CD4-positive, alpha-beta T cell treated with Interferon alpha-2 for 1 hour (primary cell): ENCODE results near the gene ZBTB43.

Source experiments
- DNase-seq, 2 donors: peaks; one replicate each; pipeline ENCODE4 v3.0.0-alpha.2; 2020 to 2022

ZBTB43 gene

DNA sequence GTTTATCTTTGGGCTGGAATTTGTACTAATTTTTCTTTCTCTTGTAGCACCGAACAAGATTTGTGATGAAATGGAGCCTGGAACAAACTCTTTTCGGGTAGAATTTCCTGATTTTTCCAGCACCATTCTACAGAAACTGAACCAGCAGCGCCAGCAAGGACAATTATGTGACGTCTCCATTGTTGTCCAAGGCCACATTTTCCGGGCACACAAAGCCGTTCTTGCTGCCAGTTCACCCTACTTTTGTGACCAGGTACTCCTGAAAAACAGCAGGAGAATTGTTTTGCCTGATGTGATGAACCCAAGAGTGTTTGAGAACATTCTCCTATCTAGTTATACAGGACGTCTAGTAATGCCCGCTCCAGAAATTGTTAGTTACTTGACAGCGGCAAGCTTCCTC is 27.6 kb downstream of the ZBTB43 start:
- no peak for DNase-seq

DNA sequence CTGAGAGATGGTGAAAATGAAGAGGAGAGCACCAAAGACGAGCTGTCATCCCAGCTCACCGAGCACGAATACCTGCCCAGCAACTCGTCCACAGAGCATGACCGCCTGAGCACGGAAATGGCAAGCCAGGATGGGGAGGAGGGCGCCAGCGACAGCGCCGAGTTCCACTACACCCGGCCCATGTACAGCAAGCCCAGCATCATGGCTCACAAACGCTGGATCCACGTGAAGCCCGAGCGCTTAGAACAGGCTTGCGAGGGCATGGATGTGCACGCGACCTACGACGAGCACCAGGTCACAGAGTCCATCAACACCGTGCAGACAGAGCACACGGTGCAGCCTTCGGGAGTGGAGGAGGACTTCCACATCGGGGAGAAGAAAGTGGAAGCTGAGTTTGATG is 28.2 kb downstream of the ZBTB43 start:
- DNase-seq, result no peak

DNA sequence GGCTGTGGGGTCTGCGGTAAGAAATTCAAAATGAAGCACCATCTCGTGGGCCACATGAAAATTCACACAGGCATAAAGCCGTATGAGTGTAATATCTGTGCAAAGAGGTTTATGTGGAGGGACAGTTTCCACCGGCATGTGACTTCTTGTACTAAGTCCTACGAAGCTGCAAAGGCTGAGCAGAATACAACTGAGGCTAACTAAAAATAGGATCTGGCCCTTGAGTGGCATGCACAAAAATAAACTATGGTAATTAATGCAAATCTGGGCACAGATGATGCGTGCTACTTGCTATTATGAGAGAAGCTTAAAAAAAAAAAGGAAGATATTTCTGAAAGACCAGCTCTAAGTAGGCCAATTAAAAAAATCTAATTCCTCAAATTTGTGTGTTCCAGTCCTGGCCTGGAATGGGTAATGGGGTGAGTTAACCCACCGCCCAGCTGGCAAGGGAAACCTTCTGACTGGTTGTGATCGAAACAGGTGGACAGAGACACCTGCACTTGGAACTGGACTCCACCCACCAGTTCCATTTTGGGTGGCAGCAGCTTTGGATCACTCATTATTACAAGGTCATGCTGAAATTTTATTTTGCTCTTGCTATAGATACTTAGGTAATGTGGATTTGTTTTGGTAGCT is 29.0 kb downstream of the ZBTB43 start:
- DNase-seq, result no peak

DNA sequence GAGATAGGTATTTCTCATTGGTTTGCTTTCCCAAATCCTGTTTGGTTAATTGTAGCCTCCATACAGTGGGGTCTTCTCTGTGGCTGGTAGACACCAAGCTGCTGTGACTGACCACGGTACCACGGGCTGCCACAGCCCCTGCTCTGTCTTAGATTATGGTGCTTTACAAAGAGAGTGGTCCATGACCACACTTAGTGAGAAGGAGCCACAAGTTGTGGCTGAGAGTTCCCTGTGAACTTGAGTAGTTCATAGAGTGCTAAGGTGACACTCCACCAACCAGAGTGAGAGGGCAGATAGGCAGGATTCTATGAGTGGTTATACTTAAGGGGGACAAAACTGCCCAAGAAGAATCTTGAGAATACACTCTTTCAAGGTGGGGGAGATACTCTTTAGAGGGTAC is 29.8 kb downstream of the ZBTB43 start:
- no peak for DNase-seq

DNA sequence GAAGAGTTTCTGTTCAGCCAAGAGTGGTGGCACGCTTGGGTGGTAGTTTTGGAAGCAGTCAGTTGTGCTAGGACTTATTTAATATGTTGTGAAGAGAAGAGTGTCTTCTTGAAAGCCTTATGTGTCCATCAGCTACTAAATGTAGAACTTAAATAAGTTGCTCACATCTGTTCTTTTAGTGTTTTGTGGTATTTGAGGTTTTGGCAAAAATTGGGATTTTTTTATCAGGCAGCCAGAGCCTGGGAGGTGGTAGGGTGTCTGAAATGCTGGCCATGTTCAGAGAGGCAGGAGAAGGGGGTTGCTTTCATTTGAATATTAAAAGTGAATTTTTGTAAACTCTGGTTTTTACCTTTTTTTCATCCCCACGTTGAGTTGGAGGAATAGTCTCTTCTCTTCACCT is 31.4 kb downstream of the ZBTB43 start:
- DNase-seq, result no peak

DNA sequence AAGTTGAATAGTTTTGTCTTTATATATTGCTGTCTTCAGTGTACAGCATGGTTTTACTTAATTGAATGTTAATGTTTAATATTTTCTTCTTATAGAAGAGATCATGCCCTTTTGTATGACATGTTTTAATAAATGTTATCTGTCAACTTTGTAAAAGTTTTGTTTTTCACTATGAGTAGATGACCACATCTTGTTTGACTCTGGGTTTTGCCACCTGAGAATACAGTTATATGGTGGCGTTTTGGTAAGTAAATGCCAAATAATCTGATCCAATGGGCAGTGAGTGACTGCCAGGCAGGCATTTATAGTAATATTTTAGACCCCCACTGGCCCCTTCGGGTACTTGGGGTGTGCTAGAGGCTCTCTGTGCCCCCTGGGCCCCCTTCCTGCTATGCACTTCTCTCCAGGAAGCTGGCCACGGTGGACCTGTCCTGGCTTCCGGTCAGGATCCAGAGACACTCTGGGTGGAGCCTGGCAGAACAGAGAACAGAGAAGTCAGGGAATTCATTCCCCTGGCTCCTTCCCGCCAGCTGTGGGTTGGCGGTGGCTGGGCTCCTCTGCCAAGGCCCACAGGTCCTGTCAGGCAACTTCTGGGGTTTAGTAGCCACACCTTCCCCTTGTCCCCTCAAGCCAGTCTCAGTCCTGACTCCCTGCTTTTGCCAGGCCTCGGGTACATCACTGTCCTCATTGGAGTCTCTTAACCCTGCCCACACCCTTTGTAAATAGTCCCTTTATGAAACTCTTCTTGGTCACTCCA is 33.4 kb downstream of the ZBTB43 start:
- DNase-seq, result no peak

DNA sequence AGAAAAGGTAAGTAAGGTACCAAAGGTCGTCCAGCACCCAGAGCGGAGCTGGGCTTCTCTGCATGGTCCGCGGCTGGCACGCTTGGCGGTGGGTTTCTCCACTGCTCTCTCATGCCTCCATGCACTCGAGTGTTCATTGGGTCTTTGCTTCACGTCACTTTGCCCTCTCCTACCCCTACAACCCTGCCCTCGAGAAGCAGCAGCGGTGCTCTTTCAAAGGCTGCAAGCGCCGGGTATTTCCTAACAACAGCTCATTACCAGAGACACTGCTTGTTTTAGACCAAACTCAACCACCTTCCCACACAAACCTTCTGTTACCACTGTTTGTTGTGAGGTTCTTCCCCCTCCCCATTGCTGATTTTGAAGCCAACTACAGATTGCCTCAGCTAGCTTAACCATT is 34.1 kb downstream of the ZBTB43 start:
- DNase-seq, result no peak

DNA sequence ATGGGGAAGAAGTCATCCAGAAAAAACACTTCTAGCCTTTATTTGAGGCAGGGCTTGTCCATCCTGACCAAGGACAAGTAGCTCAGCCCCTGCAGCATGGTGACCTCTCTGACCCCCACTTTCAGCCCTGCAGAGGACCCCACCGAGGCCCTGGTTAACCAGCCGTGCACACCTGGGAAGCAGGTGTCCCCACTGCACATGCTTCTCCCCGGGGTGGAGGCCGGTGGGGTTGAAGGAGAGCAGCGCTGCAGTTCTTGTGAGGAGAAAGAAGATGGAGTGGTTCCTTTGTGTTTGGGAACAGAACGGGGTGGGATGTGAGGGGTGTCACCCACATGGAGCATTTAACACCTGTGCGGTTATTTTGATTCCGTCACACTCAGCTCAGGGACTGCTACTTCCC is 34.5 kb downstream of the ZBTB43 start:
- DNase-seq, result no peak

DNA sequence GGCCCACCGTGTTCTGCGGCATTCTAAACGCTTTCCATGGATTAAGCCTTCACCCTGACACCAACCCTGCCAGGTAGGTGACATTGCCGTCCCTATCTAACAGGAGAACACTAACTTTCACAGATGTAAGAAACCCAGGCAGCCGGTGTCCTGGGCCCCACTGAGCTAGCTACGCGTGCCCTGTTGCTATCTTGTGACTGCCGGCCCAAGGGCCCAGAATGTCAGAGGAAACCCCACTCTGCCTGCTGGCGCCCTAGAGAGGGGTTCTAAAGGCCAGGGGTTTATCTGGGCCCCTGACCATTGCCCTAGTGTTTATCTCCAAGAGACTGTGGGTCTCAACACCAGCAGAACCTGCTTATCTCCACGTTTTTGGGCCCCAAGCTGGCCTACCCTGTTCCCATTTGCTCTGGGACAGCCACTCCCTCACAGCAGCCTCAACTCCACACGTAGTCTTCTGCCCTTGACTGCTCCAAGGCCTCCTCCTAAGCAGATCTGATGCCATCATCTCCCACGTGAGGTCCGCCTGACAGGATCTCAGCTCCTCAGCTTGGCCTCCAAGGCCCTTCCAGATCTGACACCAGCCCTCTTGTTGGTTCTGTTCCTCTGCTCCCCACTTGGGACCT is 37.5 kb downstream of the ZBTB43 start:
- DNase-seq, result no peak

DNA sequence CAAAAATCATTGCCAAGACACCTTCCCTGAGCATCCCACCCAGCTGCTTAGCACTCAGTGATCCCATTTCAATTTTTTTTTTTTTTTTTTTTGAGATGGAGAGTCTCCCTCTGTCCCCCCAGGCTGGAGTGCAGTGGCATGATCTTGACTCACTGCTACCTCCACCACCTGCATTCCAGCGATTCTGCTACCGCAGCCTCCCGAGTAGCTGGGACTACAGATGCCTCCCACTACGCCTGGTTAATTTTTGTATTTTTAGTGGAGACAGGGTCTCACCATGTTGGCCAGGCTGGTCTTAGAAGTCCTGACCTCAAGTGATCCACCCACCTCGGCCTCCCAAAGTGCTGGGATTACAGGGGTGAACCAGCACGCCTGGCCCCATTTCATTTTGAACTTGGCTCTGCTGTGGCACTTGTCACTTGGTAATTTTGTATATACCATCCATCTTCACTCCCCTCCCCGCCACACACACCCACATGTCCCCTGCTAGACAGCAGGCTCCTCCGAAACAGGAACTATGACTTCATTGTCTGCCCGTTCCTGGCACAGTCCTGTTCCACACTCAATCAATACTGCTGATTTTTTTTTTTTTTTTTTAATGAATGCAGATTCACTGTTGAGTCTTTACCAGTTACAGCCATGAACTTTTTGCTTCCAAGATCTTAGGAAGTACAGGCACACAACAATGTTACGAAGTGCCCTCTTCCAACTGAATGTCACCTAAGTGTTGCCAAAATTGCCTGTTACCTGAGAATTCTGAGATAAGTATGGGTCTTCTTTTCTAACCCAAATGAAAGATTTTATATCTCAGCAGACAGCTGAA is 38.3 kb downstream of the ZBTB43 start:
- DNase-seq, result no peak

DNA sequence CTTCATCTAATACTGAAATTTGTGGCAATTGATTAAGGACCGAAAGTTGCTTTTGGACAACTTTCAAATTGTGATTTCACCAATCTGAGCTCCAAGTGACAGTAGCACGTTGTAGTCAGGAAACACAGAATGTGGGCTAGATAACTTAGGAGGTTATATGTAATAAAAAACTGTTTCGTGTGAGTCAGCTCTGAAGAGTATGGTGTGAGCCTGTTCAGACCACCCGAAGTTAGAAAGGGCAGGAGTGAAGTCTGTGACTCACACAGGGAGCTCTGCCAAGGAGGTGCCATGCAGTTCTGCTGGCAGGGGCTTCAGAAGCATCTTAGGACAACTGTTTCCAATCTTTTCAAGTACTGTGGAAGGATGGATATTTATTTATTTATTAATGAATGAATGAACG is 39.2 kb downstream of the ZBTB43 start:
- no peak for DNase-seq

DNA sequence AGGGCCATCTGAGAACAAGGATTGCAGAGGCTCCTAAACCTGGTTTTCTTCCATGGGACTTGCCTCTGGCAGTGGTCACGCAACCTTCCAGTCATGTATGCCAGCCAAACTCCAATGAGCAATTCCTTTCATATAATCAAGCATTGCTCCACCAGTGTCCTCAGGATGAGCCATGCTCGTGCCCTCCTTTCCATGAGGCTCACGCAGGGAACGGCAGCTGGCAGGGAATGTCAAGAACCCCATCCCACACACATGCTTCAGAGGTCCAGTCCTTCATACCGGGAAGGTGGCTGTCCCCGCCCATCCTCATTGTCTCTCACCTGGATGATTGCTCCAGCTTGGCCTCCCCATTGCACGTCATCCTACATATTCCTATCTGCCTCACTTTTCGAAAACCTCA is 42.2 kb downstream of the ZBTB43 start:
- DNase-seq, result no peak

DNA sequence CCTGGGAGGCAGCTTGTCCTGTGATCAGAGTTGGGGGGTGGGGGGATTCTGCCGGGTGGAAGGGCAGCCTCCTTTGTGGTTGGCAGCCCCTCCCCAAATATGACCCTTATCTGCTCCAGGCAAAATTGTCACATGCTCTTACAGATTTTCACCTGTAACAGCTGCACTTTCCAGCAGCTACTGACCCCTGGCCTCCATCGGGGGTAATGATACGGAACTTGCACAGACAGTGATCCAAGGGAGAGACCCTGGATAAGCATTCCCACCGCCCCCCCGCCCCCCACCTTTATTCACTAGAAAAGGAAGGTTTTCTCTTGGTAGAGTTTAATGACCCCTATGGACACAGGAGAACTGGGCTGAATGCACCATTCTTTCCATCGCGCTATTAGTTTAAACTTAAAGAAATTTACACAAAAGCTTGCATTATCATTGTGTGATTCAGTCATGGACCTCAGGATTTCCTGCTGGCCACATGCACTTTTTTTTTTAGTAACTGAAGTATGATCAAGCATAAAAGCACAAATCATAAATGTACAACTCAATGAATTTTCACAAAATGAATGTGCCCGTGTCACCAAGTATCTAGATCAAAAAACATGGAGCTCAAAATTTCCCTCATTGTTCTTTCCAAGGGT is 44.9 kb downstream of the ZBTB43 start:
- no peak for DNase-seq

DNA sequence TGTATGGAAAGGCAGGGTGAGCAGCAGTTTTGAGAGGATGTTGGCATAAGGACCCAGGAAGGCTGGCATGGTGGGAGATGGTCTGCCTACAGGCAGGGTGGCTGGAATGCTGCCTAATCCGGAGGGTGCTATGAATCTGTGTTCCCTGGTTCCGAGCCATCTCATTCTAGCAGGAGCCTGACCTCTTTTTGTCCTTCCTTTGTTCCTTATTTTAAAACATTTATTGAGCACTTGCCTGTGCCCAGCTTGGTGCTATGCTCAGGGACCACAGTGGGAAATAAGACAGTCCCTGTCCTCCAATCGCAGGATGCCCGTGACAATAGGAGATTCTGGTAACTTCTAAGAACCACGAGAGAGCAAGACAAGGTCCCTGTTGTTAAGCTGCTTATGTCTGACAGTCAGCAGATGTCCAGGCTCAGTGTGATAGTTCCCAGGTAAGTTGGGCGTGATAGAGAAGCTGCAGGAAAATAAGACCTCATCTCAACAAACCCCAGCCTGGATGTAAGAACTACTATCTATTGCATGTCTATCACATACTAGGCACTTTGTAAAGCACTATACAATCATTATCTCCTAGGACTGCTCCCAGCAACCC is 46.5 kb downstream of the ZBTB43 start:
- no peak for DNase-seq

DNA sequence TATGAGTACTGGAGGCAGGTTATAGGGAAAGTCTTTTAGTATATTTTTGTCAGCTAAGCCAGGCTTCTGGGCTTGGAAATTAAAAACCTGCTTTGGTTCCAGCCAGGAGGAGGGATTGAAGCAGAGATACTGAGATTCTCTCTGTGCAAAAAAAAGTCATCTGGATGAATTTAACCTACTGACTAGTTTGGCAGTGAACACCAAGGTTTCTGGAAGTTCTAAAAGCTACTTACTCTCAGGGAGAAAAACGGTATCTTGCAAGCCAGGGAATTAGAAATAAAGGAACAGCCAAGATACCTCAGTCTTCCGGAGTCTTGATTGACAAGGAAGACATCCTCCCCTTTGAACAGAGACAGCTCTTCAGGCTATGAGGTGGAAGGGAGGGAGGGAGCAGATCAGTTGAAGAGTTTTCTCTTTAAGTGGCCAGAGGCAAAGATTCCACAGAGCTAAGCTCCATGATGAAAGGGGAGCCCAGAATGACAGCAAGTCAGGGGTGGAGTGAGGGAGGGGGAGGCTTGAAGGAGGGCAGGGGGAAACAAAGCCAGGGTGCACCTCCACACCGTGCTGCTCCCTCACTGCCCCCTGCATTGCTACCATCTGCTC is 47.3 kb downstream of the ZBTB43 start:
- no peak for DNase-seq

DNA sequence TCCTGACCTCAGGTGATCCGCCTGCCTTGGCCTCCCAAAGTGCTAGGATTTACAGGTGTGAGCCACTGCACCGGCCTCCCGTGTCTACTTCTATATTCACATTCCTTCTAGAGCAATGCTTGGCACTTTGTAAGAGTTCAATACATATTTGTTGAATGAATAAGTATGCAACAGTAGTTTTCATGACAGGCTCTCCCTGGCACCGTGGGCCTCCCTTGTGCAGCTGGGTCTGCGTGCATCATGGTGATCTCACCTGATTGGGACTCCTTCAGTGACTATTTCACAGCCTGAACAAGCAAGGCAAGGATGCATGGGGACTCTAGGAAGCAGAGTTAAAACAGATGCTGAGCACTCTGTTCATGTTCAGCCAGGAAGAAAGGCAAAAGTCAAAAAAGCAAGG is 48.8 kb downstream of the ZBTB43 start:
- no peak for DNase-seq

DNA sequence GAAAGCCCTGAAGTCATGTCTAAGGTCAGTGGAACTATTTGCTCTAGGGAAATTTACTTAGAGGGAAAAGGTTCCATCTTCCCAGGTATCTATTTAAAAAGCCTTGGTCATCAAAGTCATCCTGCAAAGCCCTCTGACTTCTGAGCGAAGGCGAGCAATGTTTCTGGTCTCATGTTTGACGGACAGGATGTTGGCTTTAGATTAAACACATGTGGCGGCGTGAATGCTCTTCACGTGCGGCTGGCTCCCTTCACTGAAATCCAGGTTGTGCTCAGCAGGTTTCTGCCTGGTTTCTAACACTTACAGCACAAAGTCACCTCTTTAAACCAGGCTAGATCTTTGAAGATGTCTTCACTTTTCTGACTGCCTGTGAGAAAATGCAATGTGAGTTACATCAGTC is 49.9 kb downstream of the ZBTB43 start:
- DNase-seq, result no peak

DNA sequence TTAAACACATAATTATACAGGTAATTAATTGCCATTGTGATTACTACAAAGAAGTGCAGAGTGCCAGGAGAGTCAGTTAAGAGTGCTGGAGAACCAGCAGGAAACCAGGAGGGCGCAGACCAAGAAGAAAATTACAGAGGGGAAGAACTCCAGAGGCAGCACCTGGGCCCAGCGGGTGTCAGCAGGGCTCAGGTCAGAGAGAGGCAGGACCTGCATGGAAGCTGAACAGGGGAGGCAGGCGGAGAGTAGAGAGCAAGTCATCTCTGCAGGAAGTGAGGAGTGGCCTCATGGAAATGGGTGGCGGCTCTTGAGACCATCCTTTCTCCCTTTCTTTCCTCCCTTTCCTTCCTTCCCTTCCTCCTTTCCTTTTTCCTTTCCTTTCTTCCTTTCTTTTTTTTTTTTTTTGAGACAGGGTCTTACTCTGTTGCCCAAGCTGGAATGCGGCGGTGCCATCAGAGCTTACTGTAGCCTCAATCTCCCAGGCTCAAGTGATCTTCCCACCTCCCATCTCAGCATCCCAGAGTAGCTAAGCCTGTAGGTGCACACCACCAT is 51.6 kb downstream of the ZBTB43 start:
- DNase-seq, result no peak

DNA sequence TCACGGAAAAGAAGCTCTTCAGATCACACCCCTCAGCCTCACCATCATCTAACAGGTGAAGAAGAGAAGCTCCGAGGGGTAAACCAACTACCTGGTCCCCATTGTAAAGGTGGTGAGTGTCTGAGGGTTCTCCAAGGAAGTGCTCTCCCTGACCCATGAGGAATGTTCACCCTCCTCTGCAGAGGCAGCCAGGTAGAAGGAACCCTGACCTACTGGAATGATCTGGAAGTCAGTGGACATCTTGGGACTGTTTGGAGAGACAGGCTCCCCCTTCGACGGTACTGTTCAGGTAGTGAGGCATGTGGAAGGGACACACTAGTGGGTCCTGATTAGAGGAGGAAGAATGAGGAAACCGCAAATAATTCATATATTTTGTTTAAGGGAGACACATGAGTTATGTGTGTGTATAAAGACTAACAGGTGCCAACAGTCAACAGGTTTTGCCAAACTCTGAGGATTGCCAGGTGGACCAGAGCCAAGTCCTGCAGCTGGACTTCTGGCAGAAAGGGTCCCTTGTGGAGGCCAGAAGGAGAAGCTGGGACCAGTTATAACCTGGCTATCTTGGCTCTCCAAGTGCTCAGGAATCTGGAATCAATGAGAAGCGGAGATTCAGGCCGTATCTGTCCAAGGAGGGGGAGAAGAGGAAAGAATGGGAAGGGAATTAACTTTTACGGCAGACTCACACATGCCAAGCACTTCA is 52.6 kb downstream of the ZBTB43 start:
- DNase-seq, result no peak

DNA sequence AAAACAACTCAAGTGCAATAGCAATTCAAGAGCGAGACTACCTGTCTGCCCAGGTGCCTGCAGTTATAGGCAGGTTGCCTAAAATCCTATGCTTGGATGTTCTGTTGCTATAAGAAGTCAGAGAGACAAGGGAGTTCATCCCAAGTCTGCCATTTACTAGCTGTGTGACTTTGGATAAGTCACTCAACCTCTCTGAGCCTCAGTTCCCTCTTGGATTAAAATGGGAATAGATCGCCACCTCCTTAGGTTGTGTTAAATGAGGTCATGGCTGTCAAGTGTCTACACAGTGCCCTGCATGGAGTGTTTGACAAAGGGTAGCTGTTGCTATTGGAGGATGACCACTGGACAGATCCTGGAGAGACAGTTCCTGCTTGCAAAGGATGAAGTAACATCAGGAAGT is 54.3 kb downstream of the ZBTB43 start:
- no peak for DNase-seq

DNA sequence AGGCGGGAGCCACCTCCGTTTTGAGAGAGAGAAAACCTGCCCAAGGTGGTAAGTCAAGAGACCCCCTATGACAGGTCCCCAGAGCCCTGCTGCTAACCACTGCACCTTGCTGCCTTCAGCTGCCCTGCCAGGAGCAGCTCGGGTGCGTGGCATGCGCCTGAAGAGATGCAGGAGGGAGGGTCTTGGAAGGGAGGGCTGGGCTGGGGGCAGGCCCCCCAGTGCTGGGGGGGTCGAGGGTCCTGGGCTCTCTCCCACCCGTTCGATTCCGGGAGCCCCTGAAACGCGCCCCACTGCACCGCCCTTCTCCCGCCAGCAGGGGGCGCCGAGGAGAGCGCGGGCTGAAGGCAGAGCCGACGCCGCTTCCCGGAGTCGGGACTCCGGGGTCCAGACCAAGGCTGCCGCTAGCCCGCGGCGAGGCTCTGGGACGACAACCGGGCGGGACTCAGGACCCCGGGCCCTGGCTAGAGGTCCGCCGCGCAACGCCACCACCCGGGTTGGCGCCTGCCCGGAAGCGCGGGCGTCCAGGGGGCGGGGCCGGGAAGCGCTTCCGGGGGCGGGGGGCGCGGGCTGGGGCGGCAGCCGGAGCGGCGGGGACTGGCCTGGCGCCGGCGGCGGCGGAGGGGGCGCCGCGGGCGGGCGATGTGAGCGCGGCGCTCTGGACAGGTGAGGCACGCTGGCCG is 55.4 kb downstream of the ZBTB43 start, which contains the start of gene ZBTB34:
TSS of gene ZBTB34 (plus strand) at position 563 of the 680 bp plus-strand sequence. CDS start 18,761 bp downstream, outside the sequence.
- peak; percentile 68 to 82 for DNase-seq
